ENCODE data around the gene HGFAC.

DNA sequence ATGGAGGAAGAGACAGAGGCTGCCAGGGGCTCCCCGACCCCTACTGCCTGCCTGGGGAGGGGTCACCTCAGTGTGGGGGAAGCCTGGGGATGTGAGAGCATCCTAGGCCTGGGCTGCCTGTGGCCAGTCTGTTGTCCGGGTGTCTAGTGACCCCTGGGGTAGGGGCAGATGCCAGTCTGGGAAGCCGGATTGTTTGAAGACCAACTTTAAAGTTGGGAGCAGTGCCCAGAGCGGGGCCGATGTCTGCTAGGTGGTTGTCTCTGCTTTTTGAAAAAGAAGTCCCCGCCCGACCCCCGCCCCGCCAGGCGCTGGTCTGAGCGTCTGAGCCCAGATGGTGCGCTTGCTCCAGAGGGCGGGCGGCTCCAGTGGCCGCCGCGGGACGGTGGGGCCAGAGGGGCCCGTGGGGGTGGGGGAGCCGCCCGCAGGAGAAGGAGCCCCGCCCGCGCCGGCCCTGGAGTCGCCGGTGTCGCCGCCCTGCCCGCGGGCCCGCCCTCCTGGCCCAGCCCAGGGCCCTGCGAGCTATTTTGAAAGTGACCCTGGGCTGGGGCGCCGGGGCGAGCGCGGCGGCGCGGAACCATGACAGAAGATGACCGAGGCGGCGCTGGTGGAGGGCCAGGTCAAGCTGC, 21.1 kb downstream of the HGFAC start, which contains the start of gene DOK7:
- TF ChIP-seq, protein P1, sequence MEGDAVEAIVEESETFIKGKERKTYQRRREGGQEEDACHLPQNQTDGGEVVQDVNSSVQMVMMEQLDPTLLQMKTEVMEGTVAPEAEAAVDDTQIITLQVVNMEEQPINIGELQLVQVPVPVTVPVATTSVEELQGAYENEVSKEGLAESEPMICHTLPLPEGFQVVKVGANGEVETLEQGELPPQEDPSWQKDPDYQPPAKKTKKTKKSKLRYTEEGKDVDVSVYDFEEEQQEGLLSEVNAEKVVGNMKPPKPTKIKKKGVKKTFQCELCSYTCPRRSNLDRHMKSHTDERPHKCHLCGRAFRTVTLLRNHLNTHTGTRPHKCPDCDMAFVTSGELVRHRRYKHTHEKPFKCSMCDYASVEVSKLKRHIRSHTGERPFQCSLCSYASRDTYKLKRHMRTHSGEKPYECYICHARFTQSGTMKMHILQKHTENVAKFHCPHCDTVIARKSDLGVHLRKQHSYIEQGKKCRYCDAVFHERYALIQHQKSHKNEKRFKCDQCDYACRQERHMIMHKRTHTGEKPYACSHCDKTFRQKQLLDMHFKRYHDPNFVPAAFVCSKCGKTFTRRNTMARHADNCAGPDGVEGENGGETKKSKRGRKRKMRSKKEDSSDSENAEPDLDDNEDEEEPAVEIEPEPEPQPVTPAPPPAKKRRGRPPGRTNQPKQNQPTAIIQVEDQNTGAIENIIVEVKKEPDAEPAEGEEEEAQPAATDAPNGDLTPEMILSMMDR (IDR thresholded peaks at IDR 0.05; ENCODE audit: poor library complexity): no peak
- no peak for TF ChIP-seq EZH2phosphoT487 (IDR thresholded peaks at IDR 0.05; ENCODE audit: low read depth, severe bottlenecking, unreplicated experiment)

Measured in hepatocyte (in vitro differentiated cells).